Measurements from ENCODE around the gene PDZRN4. TPM values are rescaled to one million over a fixed set of nuclear protein-coding genes. Genes with fewer than 3 reads are reported as not detected.

The PDZRN4 gene
- total RNA-seq, 4 donors from 2014 or later = 2.1 to 10.6 (median 5.8) TPM

- no peak for DNase-seq
- TF ChIP-seq CTCF (IDR thresholded peaks at IDR 0.05) = no peak
- H3K27ac ChIP-seq = no peak overlapping the region
- H3K4me1 ChIP-seq = no peaks in the 10 kb centered on the region
- no peaks in the 10 kb centered on the region for H3K9me3 ChIP-seq
- intact Hi-C loops (cut with DNase I; ENCODE audit: low total_unique reads) = no loop called here
- H3K4me3 ChIP-seq = no peak overlapping the region
- H3K27me3 ChIP-seq = no peaks in the 10 kb centered on the region
- no peaks in the 10 kb centered on the region for H3K36me3 ChIP-seq
These were observed 327.8 kb downstream of the PDZRN4 start for GRCh38 chr12:41515953-41516352.

- intact Hi-C loops (cut with DNase I; ENCODE audit: low total_unique reads) = no loop called here
- Histone ChIP-seq H3K27ac (peak overlapping the region in 1 of 2 donors; percentile 48), H3K4me1 (no peaks in the 10 kb centered on the region), H3K36me3 (no peaks in the 10 kb centered on the region), H3K4me3 (no peak overlapping the region), H3K27me3 (no peaks in the 10 kb centered on the region), H3K9me3 (no peaks in the 10 kb centered on the region)
- DNase-seq = no peak
- TF ChIP-seq CTCF (IDR thresholded peaks at IDR 0.05) (no peak), POLR2A (IDR thresholded peaks at IDR 0.05) (no peak)
These were observed 332.7 kb downstream of the PDZRN4 start for GRCh38 chr12:41520869-41521268.

GRCh38 chr12:41521872-41522379 lies 333.8 kb downstream of the PDZRN4 start:
- Histone ChIP-seq H3K27me3 (no peaks in the 10 kb centered on the region), H3K36me3 (no peaks in the 10 kb centered on the region), H3K4me1 (no peaks in the 10 kb centered on the region), H3K9me3 (no peaks in the 10 kb centered on the region), H3K4me3 (no peak overlapping the region), H3K27ac (peak overlapping the region in 1 of 2 donors; percentile 48)
- intact Hi-C loops (cut with DNase I; ENCODE audit: low total_unique reads) = no loop called here
- no peak for TF ChIP-seq POLR2A (IDR thresholded peaks at IDR 0.05)
- TF ChIP-seq CTCF (IDR thresholded peaks at IDR 0.05) = no peak
- no peak for DNase-seq

GRCh38 chr12:41527062-41527461 lies 338.9 kb downstream of the PDZRN4 start:
- no peak for DNase-seq
- Histone ChIP-seq H3K36me3 (no peaks in the 10 kb centered on the region), H3K4me1 (no peaks in the 10 kb centered on the region), H3K4me3 (no peak overlapping the region), H3K9me3 (no peaks in the 10 kb centered on the region), H3K27ac (no peak overlapping the region), H3K27me3 (no peaks in the 10 kb centered on the region)
- intact Hi-C loops (cut with DNase I; ENCODE audit: low total_unique reads) = no loop called here
- no peak for TF ChIP-seq CTCF (IDR thresholded peaks at IDR 0.05)
- TF ChIP-seq POLR2A (IDR thresholded peaks at IDR 0.05) = no peak

- Histone ChIP-seq H3K27me3 (no peaks in the 10 kb centered on the region), H3K9me3 (no peaks in the 10 kb centered on the region), H3K36me3 (no peaks in the 10 kb centered on the region), H3K4me1 (no peaks in the 10 kb centered on the region), H3K4me3 (no peak overlapping the region), H3K27ac (no peak overlapping the region)
- intact Hi-C loops (cut with DNase I; ENCODE audit: low total_unique reads) = no loop called here
- no peak for TF ChIP-seq POLR2A (IDR thresholded peaks at IDR 0.05)
- no peak for TF ChIP-seq CTCF (IDR thresholded peaks at IDR 0.05)
- DNase-seq = no peak
These were observed 339.5 kb downstream of the PDZRN4 start for GRCh38 chr12:41527534-41528116.
